HTERT RPE-1 (cell line): Measurements from ENCODE around the gene CCDC172.

Source experiments
- in situ Hi-C: fragments of 300-500 bp; cut with MboI; formaldehyde crosslinking; loops from 4 replicates; pipeline ENCODE4 v1.14.3; 2020; ENCODE audit warnings: low sequenced_read_pairs

Gene CCDC172, protein sequence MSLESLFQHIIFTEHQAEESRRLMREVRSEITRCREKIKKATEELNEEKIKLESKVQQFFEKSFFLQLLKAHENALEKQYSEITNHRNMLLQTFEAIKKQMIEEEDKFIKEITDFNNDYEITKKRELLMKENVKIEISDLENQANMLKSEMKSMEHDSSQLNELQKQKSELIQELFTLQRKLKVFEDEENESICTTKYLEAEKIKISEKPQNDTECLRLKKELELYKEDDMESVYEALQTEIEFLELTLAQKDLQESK

DNA sequence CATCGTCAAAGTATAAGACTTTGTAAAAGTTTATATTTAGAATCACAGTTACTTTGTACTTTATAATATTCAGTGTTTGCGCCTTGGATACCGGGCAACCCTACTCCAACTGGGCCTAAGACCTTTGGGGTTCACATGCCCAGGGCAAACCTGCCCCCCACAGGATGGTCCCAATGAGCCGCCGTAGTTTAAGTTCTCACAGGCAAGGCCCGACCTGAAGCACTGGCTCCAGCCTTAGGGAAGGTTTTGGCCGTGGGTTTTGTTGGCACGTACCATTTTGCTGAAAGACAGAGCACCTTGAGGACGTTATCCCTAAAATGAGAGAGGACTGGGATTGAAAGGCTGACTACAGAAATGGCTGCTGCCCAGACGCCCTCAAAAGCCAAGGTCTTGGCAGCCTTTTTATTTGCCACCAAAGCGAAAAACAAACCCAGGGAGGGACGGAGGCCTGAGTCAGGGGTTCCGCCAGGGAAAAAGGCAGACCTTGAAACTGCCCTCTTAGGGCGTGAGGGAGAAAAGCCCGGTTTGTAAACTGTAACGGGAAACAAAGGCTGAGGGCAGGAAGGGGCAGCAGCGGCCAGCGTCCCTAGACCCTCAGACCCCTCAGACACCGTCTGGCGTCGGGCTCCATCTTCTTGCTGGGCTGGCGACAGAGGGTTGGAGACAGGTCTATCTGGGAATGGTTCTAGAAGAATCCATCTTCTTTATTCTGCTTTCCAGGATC, at the start of gene CCDC172:
CCDC172 (plus strand) TSS at position 222 of the 724 bp plus-strand sequence. CDS start 564 bp downstream, outside the sequence.
- in situ Hi-C loops: no loop called here

DNA sequence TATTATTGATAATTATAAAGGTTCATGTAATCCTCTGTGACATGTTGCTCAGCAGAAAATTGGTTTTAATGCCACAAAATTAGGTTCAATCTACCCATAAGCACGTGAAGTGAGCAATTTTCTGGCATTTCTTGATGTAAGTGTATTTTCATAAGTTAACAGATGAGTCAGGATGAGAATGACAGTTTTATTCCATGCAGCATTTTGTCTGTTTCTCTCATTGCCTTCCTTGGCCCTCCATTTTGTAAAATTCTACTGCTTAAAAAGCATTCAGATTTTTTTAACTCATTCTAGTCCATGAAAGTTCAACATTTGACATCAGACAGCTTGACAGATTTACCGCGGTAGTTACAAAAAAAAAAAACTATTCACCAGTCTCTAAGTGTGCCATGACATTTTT, 47.3 kb upstream of the CCDC172 start:
- in situ Hi-C loops: no loop called here

DNA sequence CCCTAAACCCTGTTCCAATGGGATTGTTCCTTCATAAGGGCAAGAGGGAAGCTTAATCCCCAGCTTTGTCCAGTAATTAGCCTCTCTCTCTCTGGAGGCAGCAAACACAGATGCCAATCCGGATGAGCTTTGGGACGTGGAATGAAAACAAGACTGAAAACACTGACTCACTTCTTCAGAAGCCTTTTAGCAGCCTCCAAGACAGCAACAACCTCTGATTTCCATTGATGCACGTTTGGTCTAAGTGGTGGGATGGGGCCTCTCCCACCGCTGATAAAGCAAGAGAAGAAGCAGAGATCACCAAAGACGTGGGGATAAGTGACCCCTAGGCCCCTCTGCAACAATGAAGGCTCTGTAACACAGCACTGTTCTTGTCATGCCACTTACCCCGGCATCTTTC, 45.4 kb upstream of the CCDC172 start:
- in situ Hi-C loops: no loop called here

DNA sequence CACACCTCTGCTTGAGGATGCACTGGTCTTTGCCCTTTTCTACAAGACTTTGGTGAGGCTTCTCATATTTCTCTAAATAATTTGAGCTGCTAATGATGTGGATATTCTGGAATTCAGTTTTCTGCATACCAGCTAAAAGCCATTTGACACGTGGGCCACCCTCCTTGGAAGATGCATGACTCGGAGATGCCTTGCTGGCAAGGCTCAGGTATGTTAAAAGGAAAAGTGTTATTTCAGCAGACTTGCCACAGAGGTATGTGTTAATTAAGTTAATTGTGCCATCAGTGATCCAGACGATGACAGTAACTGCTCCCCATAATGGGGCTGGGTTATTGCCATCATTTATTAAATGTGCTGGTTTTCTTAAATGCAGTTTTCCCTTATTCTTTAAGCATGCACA, 42.5 kb upstream of the CCDC172 start:
- in situ Hi-C loops: no loop called here

DNA sequence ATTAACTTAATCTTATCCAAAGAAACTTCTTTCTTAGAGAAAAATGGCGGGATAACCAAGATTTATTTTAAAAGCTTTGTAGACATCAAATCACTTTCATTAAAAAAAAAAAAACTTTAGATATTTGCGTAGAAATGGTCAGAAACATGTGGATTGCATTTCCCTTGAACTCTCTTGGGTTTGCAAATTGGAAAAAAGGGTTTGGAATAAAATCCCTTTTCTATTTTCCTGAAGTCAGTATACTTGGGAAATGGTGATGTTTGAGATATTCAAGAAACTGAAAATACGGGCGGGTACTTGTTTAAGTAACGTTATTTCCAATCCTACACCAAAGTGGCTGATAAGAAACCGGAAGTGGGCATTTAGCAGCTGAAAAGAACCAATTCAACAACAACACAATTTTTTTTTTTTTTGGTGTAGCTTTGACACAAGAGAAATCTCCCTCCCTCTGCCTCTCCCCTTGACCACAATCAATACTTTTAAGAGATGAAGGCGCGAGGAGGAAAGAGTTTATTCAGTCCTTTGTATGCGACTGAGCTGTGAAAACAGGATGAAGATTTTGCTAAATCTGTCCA, 37.5 kb upstream of the CCDC172 start:
- in situ Hi-C loops: no loop called here

DNA sequence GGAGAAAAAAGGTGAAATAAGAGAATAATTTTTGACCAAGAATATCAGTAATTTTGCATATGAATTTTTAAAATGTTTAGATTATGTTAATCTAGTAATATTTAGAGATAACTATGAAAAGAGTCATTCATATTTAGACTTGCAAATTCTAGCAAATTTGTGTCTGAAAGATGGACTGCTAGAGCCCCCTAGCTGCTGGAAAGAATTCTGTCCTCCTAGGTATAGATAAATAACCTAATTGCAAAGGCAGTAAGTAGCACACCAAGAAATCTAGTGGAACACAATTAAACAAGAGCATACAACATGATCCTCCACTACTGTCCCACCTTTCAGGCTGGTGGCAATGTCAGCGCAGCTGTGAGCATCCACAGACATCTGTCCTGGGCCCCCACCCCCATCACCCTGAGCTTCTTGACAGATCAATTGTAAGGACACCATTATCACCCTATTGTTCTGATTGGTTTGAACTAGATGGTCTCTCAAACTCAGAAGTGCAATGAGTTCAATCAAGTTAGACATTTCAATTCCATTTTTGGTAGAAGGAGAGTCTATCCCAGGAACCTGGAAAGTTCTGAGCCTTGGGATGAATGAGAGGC, 36.2 kb upstream of the CCDC172 start:
- in situ Hi-C loops: no loop called here

DNA sequence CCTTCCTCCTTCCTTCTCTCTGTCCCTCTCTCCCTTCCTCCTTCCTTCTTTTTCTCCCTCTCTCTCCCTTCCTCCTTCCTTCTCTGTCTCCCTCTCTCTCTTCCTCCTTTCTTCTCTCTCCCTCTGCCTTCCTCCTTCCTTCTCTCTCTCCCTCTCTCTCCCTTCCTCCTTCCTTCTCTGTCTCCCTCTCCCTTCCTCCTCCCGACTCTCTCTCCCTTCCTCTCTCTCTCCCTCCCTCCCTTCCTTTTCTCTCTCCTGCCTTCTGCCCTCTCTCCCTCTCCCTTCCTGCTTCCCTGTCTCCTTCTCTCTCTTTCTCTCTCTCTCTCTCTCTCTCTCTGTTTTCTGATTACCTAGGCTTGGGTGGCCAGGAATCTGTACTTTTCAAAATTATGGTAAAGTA, 34.6 kb upstream of the CCDC172 start:
- in situ Hi-C loops: no loop called here

DNA sequence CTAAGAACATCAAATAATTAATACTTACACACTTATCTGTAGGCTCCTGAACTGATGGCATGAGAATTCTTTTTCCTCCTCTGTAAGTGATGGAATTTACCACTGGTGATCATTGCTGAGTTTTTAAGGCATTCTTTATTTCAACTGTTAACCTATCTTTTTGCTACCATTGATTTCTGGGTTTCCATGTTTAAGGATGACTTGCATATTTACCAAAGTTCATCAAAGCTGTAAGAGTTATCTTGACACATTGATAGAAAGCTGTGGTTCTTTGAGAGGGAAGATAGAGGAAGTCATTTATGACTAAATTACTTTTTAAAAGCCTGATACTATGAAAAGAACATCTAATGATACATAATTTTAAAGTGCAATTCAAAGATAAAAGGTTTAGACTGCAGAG, 31.8 kb upstream of the CCDC172 start:
- in situ Hi-C loops: no loop called here

DNA sequence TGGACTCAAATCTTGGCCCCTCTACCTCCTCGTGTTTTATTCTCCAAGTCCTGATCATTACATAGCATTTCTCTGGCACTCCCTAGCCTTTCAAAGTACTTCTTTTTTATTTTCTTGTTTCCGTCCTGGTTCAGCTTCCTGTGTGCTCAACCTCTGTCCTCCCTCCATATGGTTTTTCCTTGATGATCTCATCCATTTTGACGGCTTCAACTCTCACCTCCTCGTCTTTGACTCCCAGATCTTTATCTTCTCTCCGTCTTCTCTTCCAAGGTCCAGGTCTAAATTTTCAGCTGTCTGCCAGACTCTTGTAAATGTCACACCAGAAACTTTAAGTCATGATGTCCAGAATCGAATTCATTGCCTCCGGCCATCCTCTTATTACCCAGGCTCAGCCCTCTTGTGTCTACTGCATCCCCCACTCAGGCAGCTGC, 27.9 kb upstream of the CCDC172 start:
- in situ Hi-C loops: no loop called here

DNA sequence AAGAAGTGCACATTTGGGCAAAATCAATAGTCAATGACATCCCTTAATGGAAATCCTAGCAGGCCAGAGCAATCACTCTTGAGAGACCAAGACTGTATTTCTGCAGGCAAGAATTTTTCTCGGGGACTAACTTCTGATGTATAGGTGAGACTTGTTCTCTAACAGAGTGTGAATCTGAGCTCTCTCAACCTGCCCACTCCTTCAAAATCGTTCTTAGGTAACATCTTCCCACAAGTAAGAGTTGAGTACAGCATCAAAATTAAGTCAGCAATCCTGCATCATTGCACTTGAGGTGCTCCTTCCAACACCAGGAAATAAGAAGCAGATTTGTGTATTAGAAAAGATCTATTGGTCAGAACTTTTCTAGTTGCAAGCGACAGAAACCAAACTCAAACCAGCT, 25.7 kb upstream of the CCDC172 start:
- in situ Hi-C loops: no loop called here

DNA sequence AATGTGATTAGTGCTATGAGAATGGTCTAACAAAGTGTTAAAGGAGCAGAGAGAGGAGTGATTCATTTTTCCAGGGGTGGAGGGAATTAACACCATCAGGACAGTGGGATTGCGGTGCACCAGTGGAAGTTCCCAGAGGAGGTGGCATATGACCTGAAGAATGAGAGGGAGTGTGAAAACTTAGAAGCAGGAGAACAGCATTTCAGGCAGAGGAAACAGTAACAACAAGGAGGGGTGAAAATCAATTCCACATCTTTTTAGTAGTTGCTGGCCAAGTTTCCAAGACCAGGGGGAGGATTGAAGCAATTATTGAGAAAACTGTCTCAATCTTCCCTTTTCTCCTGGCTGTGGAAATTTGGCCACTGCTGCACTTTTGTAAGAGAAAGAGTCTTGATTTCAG, 23.7 kb upstream of the CCDC172 start:
- in situ Hi-C loops: no loop called here

DNA sequence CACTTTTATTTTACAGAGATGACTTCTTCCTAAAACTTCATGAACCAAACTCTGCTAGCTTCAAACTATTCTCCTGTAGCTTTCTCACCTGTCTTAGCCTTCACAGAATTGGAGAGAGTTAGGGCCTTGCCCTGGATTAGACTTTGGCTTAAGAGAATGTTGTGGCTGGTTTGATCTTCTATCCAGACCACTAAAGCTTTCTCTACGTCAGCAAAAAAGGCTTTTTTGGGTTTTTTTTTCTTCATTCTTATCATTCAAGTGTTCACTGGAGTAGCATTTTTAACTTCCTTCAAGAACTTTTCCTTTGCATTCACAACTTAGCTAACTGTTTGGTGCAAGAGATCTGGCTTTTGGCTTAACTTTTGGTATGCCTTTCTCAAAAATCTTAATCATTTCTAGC, 19.3 kb upstream of the CCDC172 start:
- in situ Hi-C loops: no loop called here

DNA sequence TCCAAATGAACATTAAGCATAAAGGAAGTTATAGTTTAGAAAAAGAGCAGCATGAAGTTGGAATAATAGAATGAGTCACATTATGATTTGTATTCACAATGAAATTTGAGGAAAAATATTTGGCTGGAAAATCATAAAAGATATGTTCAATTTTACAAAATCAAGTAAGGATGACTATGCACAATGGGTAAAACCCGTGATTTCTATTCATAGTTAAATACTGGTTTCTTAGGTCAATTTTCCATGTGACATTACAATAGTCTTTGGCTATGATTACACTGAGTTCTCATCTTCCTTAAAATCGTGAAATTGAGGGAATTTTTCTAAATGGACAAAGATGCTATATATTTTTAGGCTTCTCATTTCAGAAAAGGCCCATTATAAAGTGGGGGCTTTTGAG, 17.4 kb upstream of the CCDC172 start:
- in situ Hi-C loops: no loop called here

DNA sequence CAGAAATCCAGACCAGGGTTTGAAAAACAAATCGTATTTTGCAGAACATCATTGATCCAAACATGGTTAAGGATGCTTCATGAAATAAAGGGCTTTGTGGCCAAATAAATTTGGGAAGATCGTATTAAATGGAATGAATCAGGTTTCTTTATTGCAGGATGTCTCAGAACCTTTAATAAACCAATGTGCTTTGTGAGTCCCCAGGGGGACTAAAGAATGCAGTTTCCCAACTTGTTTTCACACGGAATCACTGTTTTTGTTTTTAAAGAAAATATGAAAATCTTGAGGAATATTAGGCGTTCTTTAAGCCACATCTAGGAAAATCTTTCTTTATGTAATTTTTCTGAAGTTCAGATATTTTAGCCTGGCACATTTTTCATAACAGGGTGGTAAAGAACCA, 16.8 kb upstream of the CCDC172 start:
- in situ Hi-C loops: no loop called here

DNA sequence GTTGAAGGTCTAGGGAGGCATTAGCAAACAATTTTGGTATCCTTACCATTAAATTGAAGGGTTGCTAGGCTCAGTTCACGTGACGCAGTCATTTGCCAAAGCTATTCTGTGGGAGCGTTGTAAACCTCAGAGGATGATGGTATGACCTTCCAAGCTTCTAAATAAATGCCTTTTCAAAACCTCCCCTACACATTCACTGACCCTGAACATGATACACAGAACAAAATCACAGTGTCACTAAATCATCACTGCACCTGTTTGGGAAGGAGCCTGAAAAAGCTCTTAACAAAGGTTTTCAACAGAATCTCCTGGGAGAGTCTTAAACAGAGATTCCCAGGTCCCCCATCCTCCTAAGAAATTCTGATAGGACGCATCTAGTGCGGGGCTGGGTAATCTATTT, 13.2 kb upstream of the CCDC172 start:
- in situ Hi-C loops: no loop called here

DNA sequence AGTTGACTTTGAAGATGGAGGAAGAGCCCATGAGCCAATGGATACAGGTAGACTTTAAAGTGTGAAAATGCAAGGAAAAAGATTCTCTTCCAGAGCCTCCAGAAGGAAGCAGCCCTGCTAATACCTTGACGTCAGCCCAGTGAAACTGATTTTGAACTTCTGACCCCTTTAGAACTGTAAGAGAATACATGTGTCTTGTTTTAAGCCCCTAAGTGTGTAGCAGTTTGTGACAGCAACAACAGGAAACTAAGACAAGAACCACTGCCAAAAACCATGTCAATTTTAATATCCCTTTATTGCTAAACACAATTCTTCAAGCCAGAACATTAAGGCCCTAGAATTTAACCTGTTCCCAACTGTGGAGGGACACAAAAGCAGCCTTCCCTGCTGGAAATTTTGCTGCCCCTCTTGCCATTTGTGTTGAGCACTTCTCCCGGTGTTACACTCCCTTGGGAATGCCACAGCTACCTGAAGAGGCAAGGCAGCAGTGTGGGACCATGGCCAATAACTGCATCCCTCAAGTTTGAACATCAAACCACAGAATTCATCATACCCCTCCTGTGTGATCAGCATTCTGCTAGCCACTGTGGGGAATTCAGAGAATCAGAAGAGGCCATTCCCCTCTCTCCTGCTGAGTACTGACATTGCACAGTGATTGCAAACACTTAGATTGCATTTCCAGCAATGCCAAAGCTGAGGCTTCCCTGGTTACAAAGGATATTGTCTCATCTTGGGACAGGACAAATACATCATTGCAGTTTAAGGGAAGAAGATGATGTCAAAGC, 12.3 kb upstream of the CCDC172 start:
- in situ Hi-C loops: no loop called here

DNA sequence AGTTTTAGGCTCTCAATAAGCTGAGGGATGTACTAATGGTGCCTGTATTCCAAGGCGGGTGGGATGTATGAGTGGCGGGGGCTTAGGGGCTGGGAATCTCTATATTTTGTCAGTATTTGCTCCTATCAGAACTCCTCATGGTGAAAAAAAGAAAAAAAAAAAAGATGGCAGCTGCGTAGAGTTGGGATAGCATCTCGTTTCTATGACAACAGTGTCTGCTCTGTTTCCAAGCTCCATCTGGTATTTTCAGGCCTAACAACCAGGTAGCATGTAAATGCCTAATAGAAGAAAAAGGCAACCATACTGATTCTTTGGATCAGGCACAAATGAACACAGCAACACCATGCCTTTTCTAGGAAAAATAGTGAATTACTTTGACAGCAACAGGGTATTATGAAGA, 11.7 kb upstream of the CCDC172 start:
- in situ Hi-C loops: no loop called here

DNA sequence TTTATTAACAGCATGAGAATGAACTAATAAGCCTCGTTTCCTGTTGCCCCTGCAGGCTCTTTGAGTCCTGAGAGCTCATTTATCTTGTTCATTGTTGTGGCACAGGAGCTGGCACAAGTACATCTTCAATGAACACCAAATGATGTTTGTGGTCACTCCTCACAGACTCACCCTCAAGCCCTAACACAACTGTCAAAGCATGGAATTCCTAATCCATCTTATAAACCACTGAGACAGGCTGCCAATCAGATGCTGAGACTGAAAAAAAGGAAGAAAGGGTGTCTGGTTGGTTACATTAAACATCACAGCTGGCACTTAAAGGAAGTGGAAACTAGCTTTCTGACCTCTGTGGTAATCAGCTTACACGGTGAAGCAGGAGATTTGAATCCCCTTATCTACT, 7.7 kb upstream of the CCDC172 start:
- in situ Hi-C loops: no loop called here

DNA sequence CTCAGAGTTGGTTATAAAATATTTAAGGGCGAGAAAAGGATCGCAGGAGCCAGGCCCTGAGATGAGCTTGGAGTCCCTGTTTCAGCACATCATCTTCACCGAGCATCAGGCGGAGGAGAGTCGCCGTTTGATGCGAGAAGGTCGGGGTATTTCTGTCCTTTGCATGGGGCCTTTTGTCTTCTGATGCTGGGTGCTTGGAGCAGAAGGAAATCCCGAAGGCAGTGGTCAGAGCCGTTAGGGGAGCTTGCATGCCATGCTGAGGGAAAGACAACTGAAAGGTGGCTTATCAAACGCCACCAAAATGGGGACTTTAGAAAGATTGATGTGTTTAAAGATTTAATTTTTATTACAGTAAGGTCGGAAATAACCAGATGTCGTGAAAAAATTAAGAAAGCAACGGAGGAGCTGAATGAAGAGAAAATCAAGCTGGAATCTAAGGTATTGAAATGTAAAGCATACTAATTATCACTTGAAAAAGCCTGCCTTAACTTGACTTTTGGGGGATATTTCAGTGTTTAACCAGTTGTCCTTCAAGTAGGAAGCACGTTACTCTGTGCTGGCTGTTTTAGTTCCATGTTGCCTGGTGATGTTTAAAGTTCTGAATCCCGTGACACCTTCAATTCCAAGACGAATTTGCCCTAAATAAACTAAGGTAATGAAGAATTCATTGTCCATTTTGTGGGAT, 845 bp downstream of the CCDC172 start:
- in situ Hi-C loops: no loop called here

DNA sequence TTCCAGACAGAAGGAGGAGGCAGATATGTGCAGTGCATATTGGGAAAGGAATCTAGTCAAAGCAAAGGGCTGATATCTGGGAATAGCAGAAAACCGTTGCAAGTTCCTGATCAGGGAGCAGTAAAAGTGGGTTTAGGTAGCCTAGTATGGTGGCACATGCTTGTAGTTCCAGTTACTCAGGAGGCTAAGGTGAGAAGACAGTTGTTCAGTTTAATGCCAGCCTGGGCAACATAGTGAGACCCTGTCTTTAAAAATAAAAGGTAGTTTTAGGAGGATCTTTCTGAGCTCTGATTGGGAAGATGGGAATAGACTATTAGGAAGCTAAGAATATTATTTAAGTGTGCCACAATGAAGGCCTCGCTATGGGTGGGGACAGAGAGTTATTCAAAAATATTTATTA, 1.7 kb downstream of the CCDC172 start:
- in situ Hi-C loops: no loop called here

DNA sequence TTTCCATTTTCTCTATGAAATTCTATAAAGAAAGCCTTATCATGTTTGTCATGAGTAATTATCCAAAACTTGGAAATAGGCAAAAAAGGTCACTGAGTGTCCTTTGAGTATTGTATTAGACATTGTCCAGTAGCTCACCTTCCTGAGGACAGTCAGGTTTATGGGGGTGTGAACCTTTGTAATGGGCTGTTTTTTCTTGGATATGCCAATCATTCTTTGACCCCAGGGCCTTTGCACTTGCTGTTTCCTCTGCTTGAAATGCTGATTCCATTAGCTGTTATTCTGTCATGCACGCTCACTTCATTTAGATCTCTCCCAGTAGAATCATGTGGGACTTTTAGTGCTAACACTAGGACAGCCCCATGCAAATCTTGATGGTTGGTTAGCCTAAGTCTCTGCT, 4.9 kb downstream of the CCDC172 start:
- in situ Hi-C loops: no loop called here
